Tongue (tissue), 2 donors: Measurements from ENCODE around the gene CD59. TPM values are rescaled to one million over a fixed set of nuclear protein-coding genes. Genes with fewer than 3 reads are reported as not detected.

ENCODE experiments used
- DNase-seq: peaks from one replicate; pipeline ENCODE4 v3.0.0-alpha.2; 2015
- total RNA-seq: library from RNA; depleted of rRNA; stranded (reverse); fragments of >200 nt; gene quantifications from one replicate; pipeline ENCODE4 v1.2.3, GENCODE V29; 2014

CD59 gene, protein sequence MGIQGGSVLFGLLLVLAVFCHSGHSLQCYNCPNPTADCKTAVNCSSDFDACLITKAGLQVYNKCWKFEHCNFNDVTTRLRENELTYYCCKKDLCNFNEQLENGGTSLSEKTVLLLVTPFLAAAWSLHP
- 270 TPM for total RNA-seq

DNA sequence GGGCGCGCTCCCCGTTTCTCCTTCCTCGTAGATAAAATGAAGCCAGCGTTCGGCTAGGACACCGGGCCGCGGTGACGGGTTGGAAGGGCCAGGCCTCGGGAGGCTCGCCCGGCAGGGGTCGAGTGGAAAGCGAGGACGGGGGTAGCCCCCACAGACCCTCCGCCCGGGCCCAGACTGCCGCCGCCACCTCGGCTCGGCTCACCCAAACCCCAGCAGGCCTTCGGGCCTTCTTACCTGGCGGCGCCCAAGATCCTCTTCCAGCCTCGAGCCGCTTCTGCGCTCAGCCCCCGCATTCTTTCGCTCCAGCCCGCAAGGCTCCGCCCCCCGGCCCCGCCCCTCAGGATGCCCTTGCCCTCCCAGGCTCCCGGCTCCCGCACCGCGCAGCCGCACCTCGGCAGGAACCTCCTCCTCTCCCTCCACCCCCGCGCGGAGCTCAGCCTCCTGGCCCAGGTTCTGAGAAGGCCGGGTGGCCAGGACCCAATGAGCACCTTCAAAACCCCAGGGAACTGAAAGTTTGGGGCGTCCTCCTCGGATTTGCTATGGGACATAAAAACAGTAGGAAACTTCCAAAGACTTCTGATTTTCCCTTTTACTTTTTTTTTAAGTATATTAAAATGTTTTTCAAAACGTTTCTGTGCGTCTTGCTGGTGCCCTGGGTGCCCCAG lies at the start of gene CD59:
Gene CD59 (minus strand): TSS at position 276 of the 665 bp plus-strand sequence. CDS start 13,978 bp downstream, outside the sequence.
- peak; percentile 96 for DNase-seq

DNA sequence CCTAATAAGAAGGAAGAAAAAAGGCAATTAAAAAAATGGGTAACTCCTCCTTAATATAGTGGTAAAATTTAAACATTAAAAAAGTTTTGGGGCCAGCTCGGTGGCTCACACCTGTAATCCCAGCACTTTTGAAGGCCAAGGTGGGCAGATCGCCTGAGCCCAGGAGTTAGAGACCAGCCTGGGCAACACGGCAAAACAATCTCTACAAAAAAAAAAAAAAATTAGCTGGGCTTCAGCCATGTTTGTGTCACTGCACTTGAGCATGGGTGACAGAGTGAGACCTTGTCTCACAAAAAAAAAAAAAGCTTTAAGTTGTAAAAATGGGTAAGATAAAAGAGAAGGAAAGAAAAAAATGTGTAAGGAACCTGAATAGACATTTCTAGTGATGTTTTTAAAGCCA lies 49.4 kb upstream of the CD59 start:
- no peak for DNase-seq

DNA sequence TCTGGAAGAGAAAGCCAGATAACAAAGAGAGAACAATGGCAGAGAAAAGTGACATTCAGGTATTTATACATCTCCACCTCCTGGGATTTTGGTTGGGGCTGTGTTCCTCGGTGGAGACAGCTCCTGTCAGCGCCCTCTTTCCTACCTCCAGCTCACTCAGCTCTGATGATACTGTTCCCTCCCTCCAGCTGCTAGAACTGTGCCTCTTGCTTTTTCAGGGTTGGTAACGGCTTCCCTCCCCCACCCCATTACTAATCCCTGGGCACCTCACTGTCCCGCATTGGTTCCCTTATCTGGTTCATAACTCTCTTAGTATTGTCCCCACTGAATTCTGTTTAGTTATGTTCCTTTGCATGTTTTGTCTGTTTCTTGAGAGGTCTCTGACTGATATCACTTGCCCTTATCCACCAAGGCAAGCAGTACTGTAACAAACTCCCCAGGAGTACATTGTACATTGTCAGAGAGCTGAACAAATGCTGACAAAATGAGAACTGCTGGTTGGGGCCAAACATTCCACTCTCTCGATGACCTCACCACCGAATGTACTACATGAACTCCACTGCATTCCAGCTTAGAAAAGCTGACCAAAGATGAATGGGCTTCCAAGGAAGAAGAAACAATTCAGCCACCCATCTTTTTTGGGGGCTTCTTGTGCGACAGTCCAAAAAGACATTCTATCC lies 43.8 kb upstream of the CD59 start:
- DNase-seq, result peak; percentile 54

DNA sequence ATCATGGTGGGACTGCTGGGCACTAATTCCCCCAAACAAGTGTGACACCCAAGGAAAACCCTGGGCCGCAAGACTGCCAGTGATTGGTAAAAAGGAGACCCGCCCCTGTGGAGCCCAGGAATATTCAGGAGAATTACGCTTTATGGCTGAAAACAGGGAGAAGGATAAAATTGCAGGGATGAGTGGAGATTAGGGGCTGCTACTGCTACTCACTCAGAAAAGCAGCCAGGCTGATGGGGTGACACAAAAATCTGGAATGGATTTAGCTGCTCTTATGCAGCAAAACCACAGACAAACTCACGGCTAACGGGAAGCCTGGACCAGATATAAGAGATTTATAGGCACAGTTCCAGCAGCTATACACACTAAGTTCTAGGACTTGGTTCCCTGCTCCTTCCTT lies 42.5 kb upstream of the CD59 start:
- DNase-seq, result peak; percentile 85

DNA sequence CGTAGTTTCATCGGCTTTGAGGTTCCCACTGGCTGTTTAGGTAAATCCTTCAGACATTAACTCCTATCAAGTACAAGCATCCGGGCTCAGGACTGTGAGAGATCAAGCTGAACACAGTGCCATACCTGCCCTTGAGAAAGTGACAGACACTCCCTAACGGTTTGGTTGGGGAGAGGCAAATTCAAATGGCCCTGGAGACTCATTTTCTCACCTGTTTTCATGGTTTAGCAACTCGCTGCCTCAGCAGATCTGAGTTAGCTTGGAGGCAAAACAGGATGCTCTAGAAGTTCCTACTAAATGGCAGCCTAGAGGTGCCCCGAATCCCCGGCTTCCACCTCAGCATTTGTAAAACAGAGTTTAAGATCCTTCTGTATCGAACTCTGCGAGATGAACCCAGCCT lies 41.7 kb upstream of the CD59 start:
- no peak for DNase-seq

DNA sequence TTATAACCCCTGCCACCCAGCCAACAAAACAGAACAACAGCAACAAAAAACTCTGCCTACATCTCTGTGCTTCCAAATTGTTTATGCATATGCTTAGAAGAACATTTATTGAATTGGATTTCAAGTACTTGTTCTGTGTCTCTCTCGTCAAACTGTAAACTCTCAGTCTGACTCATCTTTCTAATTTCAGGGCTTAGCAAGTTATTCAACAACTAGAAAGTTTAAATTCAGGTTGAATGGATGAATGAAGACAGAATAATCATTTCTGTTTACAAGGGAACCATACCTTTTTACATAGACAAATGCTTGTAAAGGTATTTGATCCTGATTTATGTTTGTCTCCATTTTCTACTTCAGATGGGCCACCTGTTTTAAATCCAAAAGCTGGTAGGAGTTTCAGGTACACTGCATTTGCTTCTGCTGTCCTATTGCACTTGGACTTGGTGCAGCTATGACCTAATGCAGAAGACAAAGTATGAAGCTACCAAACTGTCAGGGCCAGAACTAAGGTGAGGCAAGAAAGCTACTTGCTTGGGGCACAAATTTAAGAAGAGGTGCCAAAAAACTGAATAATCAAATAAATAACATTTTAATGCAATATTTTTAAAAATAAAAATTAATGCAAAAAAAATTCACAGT lies 39.7 kb upstream of the CD59 start:
- no peak for DNase-seq

DNA sequence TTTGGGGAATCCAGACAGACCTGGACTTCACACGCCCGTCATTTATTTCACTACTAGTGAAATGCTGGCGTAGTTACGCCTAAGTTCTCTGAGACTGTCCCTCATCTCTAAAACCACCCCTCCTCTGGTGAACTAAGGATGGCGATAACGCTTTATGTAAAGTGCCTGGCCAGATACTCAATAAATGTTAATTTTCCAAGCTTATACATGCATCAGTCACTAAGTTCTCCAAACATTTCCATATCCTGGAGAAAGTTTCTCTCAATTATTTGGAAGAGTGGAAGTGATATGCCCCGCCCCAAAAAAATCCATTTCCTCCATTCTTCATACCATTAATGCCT lies 39.2 kb upstream of the CD59 start:
- no peak for DNase-seq

DNA sequence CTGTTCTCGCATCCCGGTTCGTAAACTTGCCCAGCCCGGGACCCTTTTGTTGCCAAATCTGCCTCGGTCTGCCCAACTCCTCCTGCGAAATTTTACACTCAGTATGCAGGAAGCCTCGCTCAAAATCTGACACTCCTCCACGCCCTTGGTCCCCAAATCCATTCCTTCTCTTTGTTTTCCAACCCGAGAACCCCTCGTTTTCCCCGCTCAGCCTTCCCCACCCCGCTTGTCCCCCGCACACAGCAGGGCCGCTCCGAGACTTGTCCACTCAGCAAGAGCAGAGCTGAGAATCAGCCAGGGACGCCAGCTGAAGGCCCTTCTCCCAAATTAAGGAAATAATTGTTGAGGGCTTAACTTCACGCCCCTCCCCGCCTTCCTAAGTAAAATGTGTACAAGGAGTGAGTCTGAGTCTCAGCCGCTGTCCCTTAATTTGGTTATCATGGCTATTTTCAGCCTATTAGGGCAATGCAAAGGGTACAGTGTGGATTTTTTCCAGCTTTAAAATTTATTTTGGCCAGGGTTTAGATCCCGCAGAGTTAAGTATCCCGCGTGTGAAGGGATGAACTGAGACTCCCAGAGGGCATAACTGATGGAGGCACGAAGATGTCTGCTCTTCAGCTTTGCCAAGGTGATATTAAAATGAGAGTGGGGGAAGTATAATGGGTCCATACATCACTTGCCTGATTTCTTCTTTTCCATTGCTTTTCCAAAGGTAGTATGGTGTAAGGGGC lies 38.7 kb upstream of the CD59 start:
- DNase-seq, result no peak

DNA sequence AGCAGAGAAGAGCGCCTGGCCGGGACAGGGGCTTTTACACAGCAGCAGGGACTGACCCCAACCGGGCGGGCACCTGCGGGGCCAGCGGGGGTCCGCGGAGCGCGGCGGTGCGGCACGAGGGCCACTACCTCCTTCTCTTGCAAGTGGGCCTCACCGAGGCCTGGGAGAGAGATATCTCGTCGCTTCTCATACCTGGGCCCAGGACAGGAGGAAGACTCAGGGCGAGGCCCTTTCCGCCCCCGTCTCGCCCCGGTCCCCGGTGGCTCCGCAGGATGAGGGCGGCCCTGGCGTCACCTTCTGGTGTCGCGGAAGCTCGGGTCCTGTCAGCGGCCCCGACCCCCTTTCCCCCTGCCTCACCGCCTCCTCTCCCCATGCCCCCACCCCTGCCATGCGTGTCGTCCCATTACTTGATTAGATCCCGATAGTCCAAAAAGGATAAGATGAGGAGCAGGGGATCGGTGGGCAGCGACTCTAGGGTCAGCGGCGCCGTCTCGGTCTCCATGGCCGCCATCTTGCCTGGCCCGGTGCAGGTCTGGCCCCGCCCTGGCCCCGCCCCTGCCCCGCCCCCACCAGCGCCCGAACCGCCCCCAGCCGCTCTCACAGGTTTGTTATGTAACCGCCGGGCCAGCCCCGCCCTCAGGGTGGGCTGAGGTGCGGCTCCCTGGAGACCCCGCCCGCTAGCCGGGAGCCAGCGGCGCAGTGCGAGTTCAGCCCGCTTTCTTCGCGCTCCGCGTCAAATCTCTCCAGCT lies 37.9 kb upstream of the CD59 start, which contains the start of gene FBXO3:
Gene FBXO3 (minus strand): TSS at position 534 of the 749 bp plus-strand sequence. CDS start 23 bp downstream, at position 511.
- peak; percentile 93 for DNase-seq

DNA sequence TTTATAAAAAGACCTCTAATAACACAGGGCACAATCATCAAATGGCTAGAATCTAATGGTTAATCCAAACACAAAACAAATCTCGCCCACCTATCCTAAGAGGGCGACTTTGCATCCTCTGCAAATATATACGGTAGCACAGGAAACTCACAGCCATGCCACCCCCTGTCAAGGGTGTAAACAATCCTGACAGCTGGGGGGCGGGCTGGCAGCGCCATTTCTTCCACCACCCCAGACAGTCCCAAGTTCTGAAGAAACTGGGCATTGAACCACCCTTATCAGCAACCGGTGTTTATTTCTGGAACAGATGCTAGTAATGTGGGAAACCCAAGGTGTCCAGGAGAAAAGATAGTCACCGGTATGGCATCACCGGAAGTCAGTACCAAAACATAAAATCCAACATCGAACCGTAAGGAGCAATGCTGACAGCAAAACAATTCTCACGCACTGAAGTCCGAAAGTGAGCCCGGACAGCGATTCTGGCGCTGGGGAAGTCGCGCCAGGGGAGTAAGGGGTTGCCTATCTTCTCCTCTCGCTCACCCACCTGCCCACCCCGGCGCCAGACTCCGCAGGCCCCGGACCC lies 37.3 kb upstream of the CD59 start:
- DNase-seq, result peak; percentile 15

DNA sequence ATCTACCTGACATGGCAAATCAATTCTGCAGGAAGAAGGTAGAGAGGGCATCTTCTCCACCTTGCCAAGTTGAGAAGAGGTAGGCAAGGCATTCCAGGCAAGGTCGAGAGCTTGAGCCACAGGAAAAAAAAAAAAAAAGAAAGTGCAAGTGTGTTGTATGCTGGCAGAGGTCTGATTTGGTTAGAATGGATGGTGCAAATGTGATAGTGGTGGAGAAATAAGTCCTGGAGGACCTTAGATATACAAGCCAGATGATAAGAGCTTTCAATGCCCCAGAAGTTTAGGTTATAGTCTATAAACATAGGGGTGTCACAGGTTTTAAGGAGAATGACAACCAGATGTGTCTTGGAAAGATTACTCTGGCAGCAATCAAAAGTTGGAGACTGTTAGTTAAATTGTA lies 36.6 kb upstream of the CD59 start:
- DNase-seq, result no peak

DNA sequence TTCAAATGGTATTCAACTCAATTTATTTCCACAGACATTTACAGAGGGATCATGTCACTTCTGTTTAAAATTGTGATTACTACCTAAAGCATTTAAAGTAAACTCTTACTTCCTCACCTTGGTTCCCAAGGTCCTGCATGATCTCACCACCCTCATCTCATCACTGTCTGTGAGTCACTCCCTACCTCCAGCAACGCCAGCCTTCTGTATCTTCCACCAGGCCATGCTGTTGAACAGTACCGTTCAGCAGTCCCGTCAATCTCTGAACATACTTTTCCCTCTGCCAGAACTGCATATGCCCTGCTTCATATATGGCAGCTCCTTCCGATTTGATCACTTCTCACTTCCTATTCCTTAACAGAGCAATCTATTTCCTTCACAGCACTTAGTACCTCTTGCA lies 36.1 kb upstream of the CD59 start:
- DNase-seq, result no peak

DNA sequence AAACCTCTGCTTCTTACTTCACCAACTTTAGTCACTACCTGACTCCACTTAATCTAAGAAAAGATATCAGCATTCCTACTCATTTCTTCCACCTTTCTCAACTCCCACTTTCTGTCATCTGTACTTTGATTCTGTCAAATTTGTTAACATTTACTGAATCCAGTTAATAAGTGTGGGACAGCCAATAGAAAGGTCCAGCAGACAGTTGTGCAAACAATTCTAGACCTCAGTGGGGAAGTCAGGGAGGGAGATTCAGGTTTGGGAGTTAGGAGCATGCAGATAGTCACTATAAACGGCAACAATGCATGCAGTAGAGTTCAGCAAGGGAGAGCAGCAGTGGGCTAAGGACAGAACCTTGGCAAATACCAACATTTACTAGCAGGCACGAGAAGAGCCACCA lies 34.0 kb upstream of the CD59 start:
- no peak for DNase-seq

DNA sequence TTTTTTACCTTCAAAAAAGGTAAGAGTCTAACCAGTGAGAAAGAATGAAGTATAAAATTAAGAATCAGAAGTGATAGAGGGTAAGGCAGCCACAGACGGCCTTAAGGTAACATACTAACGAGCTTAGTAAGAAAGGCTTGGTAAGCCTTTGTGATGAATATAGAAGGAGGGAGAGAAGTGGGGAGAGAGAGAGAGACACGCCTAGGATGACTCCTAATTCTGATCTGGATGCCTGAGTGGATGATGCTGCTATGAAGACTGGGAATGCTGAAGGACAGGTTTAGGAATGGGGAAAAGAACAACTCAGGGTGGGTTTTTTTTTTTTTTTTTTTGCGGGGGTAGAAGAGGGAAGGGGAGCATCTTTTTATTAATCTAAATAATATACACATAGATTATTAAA lies 33.3 kb upstream of the CD59 start:
- DNase-seq, result no peak

DNA sequence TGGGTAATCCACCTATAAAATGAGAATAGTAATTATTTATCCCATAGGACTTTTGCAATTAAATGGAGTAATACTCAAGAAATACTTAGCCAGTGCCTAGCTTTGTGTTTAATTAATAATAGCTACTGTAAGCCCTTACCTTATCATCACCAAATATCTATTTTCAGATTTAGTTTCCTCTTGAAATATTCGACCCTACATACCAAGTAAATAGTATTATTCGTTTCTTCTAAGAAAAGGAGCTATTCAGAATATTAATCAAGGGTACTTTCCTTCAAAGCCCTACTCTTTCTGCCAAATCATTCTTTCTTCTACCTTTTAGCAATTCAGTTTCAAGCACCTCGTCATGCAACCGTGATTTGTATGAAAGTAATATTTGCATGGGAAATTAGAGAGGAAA lies 31.4 kb upstream of the CD59 start:
- DNase-seq, result no peak

DNA sequence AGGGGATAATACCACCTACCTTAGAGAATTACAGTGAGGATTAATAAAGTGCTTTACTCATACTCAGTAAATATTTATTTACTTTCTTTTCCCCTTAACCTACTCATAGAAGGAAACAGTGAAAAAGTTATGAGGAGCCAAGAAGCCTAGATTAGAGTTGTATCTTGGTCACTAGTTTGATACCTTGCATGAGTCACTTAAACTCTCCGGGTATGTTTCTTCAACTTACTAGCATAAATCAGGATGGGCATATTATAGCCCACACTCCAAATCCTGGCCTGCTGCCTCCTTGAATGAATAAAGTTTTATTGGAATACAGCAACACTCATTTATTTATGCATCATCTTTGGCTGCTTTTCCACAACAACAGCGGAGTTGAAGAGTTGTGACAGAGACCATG lies 29.9 kb upstream of the CD59 start:
- DNase-seq, result no peak

DNA sequence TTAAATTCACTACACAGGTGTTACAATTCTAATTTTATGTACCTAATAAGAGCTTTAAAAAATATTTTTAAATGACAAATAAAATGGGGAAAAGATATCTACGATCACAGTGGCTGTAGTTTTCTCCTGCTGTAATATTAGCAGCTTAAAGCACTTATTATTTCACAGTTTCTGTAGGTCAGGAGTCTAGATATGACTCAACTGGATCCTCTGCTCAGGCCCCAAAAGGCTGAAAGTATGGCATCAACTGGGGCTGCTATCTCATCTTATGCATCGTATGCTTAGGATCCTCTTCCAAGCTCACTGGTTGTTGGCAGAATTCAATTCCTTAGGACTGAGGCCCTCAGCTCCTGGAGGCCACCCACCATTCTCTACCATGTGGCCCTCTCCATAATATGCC lies 25.2 kb upstream of the CD59 start:
- no peak for DNase-seq

DNA sequence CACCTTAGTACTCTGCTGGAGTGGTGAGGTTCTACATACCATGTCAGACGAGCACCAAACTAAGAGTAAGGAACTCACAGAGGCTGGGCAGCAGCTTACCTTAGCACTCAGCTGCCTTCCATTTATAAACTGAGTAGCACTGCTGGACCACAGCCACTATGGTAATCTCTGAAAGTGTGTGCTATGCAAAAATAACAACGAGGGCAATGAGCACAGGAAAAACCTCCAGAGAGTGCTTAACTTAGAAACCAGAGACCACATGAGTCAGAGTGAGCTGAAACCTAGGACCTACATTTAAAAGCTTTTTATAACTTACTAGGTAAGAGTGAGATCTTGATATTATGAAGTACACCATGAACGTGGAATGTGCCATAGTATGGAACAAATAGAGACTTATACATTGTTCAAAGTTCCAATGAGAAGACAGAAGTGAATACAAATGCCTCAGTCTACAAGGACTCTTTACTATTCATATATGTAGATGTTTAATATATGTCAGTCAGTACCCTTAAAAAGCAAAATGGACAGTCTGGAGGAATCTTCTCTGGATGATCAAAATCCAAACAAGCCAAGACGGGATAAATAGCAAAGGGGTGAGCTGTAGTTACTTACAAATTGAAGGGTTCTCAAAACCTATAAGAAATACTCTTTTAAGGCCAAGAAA lies 17.2 kb upstream of the CD59 start:
- DNase-seq, result peak; percentile 38

DNA sequence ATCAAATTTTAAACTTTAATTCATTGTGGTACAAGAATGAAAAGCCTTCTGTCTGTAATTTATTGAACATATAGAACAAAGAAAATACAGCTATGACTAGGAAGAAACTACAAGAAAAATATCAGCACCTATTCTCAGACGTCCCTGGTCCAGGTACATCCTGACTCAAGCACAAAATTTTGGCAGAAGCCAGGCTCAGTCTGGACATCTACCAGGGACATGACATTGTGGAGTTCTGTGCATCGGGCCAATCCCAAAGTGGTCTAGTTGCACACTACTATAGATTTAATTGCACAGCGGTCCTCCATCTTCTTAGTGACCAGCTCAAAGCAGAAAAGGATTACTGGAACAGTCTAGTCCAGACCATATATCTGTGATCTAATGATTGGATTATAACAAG lies 15.7 kb upstream of the CD59 start:
- DNase-seq, result no peak

DNA sequence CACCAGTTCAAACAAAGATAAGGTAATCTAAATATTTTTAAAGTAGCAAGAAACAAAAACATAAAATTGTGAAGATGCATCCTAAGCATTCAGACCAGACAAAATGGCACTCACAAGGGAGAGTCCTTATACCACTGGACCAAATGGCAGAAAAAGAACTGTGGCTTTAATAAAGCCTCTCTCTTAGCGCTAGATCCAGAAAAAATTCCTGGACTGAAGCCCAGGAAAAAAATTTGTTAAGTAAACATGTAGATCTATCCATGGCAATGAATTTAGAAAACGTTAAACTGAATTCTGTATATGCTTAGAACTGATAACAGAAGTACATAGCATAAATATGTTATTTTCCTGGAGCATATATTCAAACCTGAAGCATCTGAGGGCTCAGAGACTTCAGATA lies 11.8 kb upstream of the CD59 start:
- peak; percentile 73 for DNase-seq

DNA sequence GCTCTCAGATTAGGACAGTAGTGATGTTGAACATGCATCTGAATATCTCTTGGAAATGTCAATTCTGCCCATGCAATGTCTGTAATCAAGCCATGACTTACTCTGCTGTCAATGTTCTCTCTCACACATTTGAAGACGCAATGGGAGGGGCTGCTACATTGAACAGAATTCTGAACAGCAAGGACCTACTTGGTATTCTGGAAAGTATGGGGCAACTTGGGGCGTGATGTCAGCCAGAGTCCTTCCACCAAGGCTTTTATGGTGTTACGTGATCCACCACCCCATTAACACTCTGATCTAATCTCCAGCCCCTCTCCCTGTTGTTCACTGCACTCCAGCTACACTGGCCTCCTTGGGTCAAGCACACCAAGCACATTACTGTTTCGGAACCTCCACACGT lies 7.1 kb upstream of the CD59 start:
- DNase-seq, result no peak
